ENCODE measurements around the gene TAF13. TPM values are rescaled to one million over a fixed set of nuclear protein-coding genes. Genes with fewer than 3 reads are reported as not detected.
"Not testable (repeated sequence)": the region's sequence is repeated elsewhere in the genome, so short reads cannot be mapped to it uniquely, and the experiment has no call there.

TAF13 gene
- total and polyA plus RNA-seq, 9 of the 15 experiments (the other 6 are each of a cell fraction or from before 2014, with no cell fraction given): 14.9 to 77.2 (median 38.7) TPM

DNA sequence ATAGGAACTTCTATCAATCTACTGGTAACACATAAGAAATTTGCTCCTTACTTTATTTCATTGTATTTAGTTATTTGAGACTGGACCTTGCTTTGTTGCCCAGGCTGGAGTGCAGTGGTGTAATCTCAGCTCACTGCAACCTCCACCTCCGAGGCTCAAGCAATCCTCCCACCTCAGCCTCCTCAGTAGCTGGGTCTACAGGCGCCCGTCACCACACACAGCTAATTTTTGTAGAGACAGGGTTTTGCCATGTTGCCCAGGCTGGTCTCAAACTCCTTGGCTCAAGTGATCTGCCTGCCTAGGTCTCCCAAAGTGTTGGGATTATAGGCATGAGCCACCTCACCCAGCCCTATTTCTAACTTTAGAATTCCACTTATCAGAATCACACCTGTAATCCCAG is 23.7 kb downstream of the TAF13 start:
- H3K9me3 ChIP-seq (replicated peaks; ENCODE audit: control insufficient read depth, insufficient read depth, low read depth, low read length); FAIRE-seq; ATAC-seq; H3K9me1 ChIP-seq (ENCODE audit: control insufficient read depth, insufficient read depth, low read length); H3K4me1 ChIP-seq (replicated peaks in 1 of 2; ENCODE audit: control insufficient read depth in 2 of 2, insufficient read depth in 2 of 2, low read length in 2 of 2); H4K20me1 ChIP-seq (replicated peaks; ENCODE audit: control insufficient read depth, insufficient read depth, low read length); POLR2A ChIA-PET; BruUV-seq (replicated peaks); H3K9ac ChIP-seq (ENCODE audit: insufficient read depth in 1 of 2, low read depth in 2 of 2, low read length in 2 of 2); H3K36me3 ChIP-seq (ENCODE audit: control insufficient read depth, insufficient read depth, low read length); in situ Hi-C loops (cut with MboI); H2AFZ ChIP-seq (ENCODE audit: low read depth, low read length); DNase-seq (ENCODE audit: extremely low read depth in 1 of 4, low spot score in 3 of 4); H3K79me2 ChIP-seq (ENCODE audit: control insufficient read depth, insufficient read depth, low read length); H3K27ac ChIP-seq (ENCODE audit: extremely low read depth, low read depth, low read length); intact Hi-C loops (cut with micrococcal nuclease); H3K4me2 ChIP-seq (ENCODE audit: insufficient read depth, low read length); CTCF ChIA-PET (ENCODE audit: low intra/inter-chr PET ratio); H3K27me3 ChIP-seq (ENCODE audit: control insufficient read depth in 2 of 2, insufficient read depth in 2 of 2, low read length in 2 of 2); H3K4me3 ChIP-seq: not testable (repeated sequence)
- WGBS (ENCODE audit: insufficient coverage, low coverage, missing lambda C conversion rate): 54% methylated on average over 3 of the region's 3 CpGs
- 0 out of 2 replicates have a peak, but pooled peaks have one; percentile 23 for TF ChIP-seq BCOR (IDR thresholded peaks at IDR 0.05)

DNA sequence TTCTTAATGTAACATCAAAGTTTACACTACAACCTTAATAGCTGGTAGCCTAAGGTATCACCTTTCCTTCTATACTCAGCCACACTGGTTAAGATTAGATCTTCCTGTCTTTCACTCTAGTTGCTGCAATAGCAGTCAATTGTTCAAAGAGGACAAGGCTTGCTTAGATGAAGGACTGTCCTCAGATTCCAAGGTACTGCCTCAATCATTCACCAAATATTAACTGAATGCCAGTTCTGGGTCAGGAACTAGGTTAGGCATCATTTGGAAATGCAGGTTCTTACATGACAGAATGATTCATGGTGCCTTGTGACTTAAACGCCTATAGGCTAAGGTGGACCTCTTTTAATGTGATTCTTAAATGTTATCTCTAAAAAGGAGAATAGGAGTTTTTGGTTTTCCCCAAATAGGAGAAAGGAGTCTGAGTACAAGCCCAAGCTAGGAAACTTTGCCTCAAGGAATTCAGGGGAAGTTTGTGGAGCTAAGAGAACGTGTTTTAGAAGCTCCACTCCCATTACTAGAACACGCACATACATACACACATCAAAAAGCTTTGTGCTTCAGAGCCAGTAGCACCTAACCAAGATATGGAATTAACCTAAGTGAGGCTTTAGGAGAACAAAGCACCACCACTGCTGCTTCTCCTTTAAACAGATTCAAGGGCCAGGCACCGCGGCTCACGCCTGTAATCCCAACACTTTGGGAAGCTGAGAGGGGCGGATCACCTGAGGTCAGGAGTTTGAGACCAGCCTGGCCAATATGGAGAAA is 25.4 kb downstream of the TAF13 start:
- WGBS (ENCODE audit: insufficient coverage, low coverage, missing lambda C conversion rate): 16% methylated on average over 7 of the region's 7 CpGs
- intact Hi-C loops (cut with micrococcal nuclease): no loop called here
- TF ChIP-seq ZSCAN29 (IDR thresholded peaks at IDR 0.05) (no peak), SMAD1 (IDR thresholded peaks at IDR 0.05; ENCODE audit: low read depth, low read length, partially characterized antibody) (no peak), MEIS2 (IDR thresholded peaks at IDR 0.05; ENCODE audit: partially characterized antibody) (peak; percentile 82), TRIM28 (IDR thresholded peaks at IDR 0.05) (no peak)
- TF ChIP-seq, protein P1, sequence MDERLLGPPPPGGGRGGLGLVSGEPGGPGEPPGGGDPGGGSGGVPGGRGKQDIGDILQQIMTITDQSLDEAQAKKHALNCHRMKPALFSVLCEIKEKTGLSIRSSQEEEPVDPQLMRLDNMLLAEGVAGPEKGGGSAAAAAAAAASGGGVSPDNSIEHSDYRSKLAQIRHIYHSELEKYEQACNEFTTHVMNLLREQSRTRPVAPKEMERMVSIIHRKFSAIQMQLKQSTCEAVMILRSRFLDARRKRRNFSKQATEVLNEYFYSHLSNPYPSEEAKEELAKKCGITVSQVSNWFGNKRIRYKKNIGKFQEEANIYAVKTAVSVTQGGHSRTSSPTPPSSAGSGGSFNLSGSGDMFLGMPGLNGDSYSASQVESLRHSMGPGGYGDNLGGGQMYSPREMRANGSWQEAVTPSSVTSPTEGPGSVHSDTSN (CRISPR knock-in tag; IDR thresholded peaks at IDR 0.05; ENCODE audit: low read depth): no peak
- TF ChIP-seq, protein P1 (tag; conservative IDR thresholded peaks at IDR 0.05; ENCODE audit: low read depth): peak; percentile 71
- TF ChIP-seq, protein P2, sequence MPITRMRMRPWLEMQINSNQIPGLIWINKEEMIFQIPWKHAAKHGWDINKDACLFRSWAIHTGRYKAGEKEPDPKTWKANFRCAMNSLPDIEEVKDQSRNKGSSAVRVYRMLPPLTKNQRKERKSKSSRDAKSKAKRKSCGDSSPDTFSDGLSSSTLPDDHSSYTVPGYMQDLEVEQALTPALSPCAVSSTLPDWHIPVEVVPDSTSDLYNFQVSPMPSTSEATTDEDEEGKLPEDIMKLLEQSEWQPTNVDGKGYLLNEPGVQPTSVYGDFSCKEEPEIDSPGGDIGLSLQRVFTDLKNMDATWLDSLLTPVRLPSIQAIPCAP (CRISPR knock-in tag; IDR thresholded peaks at IDR 0.05; ENCODE audit: borderline replicate concordance): no peak
- TF ChIP-seq, protein P3, sequence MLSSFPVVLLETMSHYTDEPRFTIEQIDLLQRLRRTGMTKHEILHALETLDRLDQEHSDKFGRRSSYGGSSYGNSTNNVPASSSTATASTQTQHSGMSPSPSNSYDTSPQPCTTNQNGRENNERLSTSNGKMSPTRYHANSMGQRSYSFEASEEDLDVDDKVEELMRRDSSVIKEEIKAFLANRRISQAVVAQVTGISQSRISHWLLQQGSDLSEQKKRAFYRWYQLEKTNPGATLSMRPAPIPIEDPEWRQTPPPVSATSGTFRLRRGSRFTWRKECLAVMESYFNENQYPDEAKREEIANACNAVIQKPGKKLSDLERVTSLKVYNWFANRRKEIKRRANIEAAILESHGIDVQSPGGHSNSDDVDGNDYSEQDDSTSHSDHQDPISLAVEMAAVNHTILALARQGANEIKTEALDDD (IDR thresholded peaks at IDR 0.05): 0 out of 2 replicates have a peak, but pooled peaks have one; percentile 26
- TF ChIP-seq, protein P4, sequence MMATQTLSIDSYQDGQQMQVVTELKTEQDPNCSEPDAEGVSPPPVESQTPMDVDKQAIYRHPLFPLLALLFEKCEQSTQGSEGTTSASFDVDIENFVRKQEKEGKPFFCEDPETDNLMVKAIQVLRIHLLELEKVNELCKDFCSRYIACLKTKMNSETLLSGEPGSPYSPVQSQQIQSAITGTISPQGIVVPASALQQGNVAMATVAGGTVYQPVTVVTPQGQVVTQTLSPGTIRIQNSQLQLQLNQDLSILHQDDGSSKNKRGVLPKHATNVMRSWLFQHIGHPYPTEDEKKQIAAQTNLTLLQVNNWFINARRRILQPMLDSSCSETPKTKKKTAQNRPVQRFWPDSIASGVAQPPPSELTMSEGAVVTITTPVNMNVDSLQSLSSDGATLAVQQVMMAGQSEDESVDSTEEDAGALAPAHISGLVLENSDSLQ (IDR thresholded peaks at IDR 0.05): peak; percentile 66; the same call in 1 of the 2 replicates

More for the DNA sequence above, 25.4 kb downstream of the TAF13 start:
- Histone ChIP-seq H3K9me3 (replicated peaks; ENCODE audit: control insufficient read depth, insufficient read depth, low read depth, low read length) (no peaks in the 10 kb centered on the region), H3K9me1 (ENCODE audit: control insufficient read depth, insufficient read depth, low read length) (no peaks in the 10 kb centered on the region), H4K20me1 (replicated peaks; ENCODE audit: control insufficient read depth, insufficient read depth, low read length) (no peaks in the 10 kb centered on the region), H2AFZ (ENCODE audit: low read depth, low read length) (peak overlapping the region; percentile 56), H3K36me3 (ENCODE audit: control insufficient read depth, insufficient read depth, low read length) (no peaks in the 10 kb centered on the region), H3K79me2 (ENCODE audit: control insufficient read depth, insufficient read depth, low read length) (no peaks in the 10 kb centered on the region), H3K4me2 (ENCODE audit: insufficient read depth, low read length) (no peak overlapping the region), H3K9ac (ENCODE audit: insufficient read depth in 1 of 2, low read depth in 2 of 2, low read length in 2 of 2) (no peak overlapping the region), H3K27me3 (ENCODE audit: control insufficient read depth in 2 of 2, insufficient read depth in 2 of 2, low read length in 2 of 2) (no peaks in the 10 kb centered on the region), H3K4me3 (no peak overlapping the region), H3K4me1 (replicated peaks in 1 of 2; ENCODE audit: control insufficient read depth in 2 of 2, insufficient read depth in 2 of 2, low read length in 2 of 2) (0 out of 5 replicates have a peak, but pooled peaks cover 0 to 3% of the 10 kb centered on the region in 2 experiments), H3K27ac (ENCODE audit: extremely low read depth, low read depth, low read length) (no peak overlapping the region)
- ChIA-PET POLR2A (interaction anchor here (0.6 kb wide), 2 partner anchors 9 to 168 kb away, joined by 3 to 4 read pairs; partner anchors contain the start of gene WDR47), CTCF (ENCODE audit: low intra/inter-chr PET ratio) (no interaction called here)
- DNase-seq (ENCODE audit: extremely low read depth in 1 of 4, low spot score in 3 of 4): no peak
- in situ Hi-C loops (cut with MboI): no loop called here
- peak; percentile 63 for ATAC-seq
- no TSS peak for BruUV-seq (replicated peaks)
- no peak for FAIRE-seq
